GM18868 (cell line): ENCODE results near the gene AGPAT4.

ENCODE experiments used
- ATAC-seq: cut with Tn5 transposase; IDR thresholded peaks from one replicate; pipeline ENCODE4 v1.9.1; 2021; ENCODE audit warnings: mild to moderate bottlenecking, moderate library complexity; ENCODE audit not compliant: unreplicated experiment

AGPAT4 gene

DNA sequence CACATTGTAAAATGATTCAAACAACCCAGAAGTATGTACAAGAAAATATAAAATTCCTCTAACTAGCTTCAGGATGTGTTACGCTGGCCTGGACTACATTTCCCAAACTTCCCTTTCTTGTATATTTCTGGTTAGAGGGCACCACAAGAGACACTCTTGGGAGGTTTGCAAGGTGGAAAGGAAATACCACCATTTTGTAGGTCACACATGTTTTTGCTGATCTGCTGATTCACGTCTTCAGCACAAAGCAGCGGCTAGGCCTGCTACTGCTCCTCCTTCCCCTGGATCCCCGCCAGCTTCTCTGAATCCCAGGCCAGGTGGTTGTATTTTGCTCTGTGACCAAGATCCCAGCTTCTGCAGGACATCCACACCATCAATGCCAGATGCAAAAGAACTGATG, 104.2 kb downstream of the AGPAT4 start:
- no peak for ATAC-seq

GRCh38 chr6:161169035-161169434, 104.8 kb downstream of the AGPAT4 start:
- no peak for ATAC-seq

- no peak for ATAC-seq
Observed at GRCh38 chr6:161168281-161168891, 105.5 kb downstream of the AGPAT4 start.

DNA sequence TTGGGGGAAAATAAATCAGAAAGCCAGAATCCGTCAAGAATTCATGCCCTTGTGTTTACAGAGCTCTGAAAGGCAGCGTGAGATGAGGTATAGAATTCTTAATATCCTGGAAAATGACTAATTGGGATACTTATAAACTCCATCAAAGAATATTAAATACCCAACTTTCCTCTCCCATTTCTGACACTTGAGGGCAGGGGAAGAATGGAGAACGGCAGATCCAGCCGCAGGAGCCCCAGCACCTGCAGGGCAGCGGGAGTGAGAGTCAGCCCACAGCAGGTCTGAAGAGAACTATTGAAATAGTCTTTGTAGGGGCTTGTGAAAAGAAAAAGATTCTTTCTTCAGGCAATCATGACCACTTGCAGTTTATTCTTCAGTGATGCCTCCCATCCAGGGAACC, 107.2 kb downstream of the AGPAT4 start:
- ATAC-seq: no peak

GRCh38 chr6:161166176-161166575, 107.7 kb downstream of the AGPAT4 start:
- no peak for ATAC-seq

- ATAC-seq: no peak
Observed at GRCh38 chr6:161164182-161164625, 109.7 kb downstream of the AGPAT4 start.

DNA sequence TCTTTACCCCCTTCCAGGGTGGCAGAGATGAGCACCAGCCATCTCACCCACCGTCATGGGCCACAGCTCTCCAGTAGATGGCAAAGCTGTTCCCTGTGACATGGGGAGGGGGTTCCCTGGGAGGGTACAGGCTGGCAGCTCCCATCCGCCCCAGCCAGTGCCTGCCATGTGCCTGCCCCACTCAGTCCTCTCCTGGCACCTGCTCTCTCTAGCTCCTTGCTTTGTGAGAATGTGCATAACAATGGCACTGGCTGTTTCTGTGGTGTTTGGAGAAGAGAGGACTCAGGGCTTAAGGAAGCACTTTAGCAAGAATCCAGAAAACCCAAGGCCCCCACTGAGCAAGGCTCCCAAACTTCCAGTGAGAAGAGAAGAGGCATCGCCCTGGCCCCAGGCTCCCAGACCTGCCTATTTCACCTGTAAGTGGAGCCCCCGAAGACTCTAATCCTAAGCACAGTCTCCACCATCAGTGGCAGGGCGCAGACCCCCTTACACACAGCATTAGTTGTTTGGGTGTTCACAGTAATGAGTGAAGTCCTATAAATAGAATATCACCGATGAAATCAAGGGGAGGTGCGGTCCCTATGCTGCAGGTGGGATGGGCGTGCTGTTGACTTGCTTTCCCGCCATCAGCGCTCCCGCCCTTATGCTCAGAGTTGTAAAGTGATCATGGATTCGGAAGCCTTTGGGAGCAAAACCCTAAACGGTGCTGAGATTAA, 110.2 kb downstream of the AGPAT4 start:
- ATAC-seq: no peak

- no peak for ATAC-seq
Observed at GRCh38 chr6:161162722-161163121, 111.1 kb downstream of the AGPAT4 start.

GRCh38 chr6:161161889-161162624, 111.8 kb downstream of the AGPAT4 start:
- ATAC-seq: no peak

GRCh38 chr6:161161121-161161520, 112.7 kb downstream of the AGPAT4 start:
- no peak for ATAC-seq

- no peak for ATAC-seq
Observed at GRCh38 chr6:161154796-161155335, 119.0 kb downstream of the AGPAT4 start.

DNA sequence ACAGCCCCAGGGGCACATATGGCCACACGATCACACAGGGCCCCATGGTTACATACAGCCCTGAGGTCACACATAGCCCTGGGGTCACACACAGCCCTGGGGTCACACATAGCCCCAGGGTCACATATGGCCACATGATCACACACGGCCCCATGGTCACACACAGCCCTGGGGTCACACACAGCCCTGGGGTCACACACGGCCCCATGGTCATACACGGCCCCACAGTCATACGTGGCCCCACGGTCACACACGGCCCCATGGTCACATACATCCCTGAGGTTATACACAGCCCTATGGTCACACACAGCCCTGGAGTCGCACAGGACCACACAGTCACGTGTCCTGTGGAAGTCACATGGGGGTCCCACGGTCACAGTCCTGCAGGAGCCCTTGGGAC, 120.1 kb downstream of the AGPAT4 start:
- ATAC-seq: no peak

GRCh38 chr6:161152907-161153662, 120.8 kb downstream of the AGPAT4 start:
- ATAC-seq: no peak

- no peak for ATAC-seq
Observed at GRCh38 chr6:161152527-161152862, 121.4 kb downstream of the AGPAT4 start.

- ATAC-seq: no peak
Observed at GRCh38 chr6:161151660-161152526, 122.0 kb downstream of the AGPAT4 start.

GRCh38 chr6:161151059-161151645, 122.7 kb downstream of the AGPAT4 start:
- no peak for ATAC-seq

- no peak for ATAC-seq
Observed at GRCh38 chr6:161150566-161150965, 123.3 kb downstream of the AGPAT4 start.

- no peak for ATAC-seq
Observed at GRCh38 chr6:161150136-161150535, 123.7 kb downstream of the AGPAT4 start.

GRCh38 chr6:161143663-161144430, 130.0 kb downstream of the AGPAT4 start:
- no peak for ATAC-seq
